ENCODE data around the gene CXCR6.

CXCR6 gene

DNA sequence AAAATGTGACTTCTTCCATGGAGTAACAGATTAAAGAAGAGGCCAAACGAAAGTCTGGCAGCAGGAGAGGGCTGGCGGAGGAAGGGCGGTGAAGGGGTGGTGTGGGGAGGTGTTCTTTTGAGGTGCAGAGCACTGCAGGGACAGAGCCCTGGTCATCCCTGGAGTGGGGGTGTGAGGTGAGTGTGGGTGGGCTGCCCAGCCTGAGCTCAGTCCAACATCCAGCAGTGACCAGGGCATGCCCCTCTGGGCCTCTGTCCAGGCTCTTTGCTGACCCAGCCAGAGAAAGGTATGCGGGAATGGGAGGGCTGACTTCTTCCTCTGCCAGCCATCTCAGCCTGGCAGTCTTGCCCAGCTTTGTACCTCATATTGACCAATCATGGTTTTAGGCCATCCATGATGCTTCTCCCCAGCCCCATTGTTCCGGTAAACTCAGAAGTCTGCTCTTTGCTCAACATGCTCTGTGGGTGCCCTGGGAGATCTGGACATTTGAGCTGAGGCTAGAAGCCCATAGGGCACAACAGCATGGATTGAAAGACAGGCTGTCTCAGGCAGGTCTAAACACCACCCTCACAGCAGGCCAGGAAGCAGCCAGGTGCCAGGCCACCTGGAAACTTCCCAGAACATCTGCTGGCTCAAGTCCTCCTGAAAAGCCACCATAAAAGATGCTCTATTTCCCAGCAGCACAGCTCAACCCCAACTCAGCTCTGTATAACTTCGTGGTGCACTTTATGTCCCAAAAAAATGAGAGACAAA, 25.9 kb upstream of the CXCR6 start:
- POLR2A ChIA-PET = no interaction called here
- CTCF ChIA-PET = interaction anchor here (1.0 to 1.3 kb wide), 3 partner anchors 9 to 21 kb away, joined by 3 to 11 read pairs (median 3); no protein-coding TSS in a partner anchor
- TF ChIP-seq, protein P1, sequence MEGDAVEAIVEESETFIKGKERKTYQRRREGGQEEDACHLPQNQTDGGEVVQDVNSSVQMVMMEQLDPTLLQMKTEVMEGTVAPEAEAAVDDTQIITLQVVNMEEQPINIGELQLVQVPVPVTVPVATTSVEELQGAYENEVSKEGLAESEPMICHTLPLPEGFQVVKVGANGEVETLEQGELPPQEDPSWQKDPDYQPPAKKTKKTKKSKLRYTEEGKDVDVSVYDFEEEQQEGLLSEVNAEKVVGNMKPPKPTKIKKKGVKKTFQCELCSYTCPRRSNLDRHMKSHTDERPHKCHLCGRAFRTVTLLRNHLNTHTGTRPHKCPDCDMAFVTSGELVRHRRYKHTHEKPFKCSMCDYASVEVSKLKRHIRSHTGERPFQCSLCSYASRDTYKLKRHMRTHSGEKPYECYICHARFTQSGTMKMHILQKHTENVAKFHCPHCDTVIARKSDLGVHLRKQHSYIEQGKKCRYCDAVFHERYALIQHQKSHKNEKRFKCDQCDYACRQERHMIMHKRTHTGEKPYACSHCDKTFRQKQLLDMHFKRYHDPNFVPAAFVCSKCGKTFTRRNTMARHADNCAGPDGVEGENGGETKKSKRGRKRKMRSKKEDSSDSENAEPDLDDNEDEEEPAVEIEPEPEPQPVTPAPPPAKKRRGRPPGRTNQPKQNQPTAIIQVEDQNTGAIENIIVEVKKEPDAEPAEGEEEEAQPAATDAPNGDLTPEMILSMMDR (IDR thresholded peaks at IDR 0.05; ENCODE audit: control extremely low read depth, extremely low read depth, low read depth, missing control alignments) = no peak
- DNase-seq (ENCODE audit: extremely low spot score) = no peak

DNA sequence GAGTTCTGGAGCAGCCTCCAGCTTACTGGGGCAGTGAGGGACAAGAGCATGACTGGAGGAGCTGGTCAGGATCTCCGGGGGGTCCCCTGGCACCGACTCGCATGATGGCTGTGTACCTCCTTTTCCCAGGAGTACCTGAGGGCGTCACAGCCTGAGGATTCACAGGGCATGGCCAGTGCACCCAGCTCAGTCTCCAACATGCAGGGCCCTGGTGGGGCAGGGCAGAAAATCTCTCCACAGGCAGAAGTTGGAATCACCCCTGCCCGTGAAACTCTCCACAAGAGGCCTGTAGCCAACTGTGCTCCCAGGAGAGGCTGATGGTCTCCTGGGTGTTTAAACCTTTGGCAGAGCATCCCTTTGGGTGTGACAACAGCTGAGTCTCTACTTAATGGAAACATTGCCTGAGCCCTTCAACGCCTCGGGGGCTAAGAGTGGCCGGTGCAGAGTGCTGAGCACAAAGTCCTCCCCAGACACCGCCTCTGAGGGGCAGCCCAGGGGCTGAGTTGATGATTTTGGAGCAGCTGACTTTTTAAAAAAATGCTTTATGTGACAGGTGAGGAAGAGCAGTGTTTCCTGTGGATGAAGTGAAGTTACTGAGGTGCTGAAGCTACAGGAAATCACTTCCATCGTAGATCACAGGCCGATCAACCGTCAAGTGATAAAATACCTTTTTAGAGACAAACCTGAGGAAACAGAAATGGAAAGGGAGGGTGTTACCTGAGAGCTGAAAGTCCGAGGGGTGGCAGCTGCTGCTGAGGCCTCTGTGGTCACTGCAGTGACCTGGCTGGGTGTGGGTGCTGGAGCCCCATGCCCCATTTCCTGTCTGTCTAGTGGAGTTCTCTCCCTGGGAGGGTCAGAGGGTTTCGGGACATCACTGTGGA, 21.9 kb upstream of the CXCR6 start:
- TF ChIP-seq, protein P1 (IDR thresholded peaks at IDR 0.05; ENCODE audit: control extremely low read depth, extremely low read depth, low read depth, missing control alignments) = no peak
- POLR2A ChIA-PET = no interaction called here
- DNase-seq (ENCODE audit: extremely low spot score) = no peak
- CTCF ChIA-PET = interaction anchor here (1.0 to 5.3 kb wide), 18 partner anchors 8 to 411 kb away, joined by 3 to 39 read pairs (median 4); no protein-coding TSS in a partner anchor

DNA sequence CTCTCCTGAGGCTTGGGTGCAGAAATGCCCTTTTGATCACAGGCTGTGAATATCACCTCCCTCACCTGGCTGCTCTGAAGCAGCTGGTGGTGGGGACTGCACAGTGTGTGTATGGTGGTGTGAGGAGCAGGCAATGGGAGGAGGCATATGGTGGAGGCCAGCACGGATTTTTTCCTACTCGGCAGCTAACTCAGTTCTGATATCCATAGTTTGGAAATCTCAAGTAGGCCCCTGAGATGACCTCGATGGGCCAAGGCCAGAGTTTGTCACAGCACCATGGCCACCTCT, 21.3 kb upstream of the CXCR6 start:
- POLR2A ChIA-PET = no interaction called here
- TF ChIP-seq, protein P1 (IDR thresholded peaks at IDR 0.05; ENCODE audit: control extremely low read depth, extremely low read depth, low read depth, missing control alignments) = no peak
- CTCF ChIA-PET = interaction anchor here (1.0 to 5.3 kb wide), 7 partner anchors 10 to 411 kb away, joined by 4 to 38 read pairs (median 9); no protein-coding TSS in a partner anchor

DNA sequence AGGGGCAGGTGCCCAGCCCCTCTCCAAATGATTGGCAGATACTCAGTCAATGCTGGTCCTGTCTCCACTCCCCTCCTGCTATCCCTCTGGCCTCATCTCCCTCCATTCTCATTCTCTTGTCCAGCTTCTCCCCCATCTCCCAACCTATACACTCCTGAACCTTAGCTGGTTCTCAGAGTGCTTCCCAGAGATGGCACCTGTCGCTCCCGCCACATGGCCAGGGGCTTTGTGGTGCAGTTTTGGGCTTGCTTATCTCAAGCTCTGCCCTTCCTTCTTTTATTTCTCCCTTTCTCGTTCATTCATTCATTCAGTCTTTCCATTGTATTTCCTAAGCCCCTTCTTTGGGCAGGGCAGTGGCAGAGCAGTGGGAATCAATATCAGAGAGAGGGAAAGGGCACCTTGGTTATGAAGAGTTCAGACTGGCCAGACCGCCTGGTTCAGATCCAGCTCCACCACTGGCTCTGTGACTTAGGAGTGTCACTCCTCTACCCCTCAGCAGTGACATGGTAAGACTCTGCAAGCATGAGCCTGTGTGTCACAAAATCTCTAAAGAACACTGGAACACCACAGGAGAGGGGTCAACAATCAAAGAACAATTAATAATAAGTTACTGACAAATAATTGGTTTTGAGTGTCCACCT, 20.2 kb upstream of the CXCR6 start:
- POLR2A ChIA-PET = no interaction called here
- DNase-seq (ENCODE audit: extremely low spot score) = no peak
- TF ChIP-seq, protein P1 (IDR thresholded peaks at IDR 0.05; ENCODE audit: control extremely low read depth, extremely low read depth, low read depth, missing control alignments) = no peak

More for the DNA sequence above, 21.3 kb upstream of the CXCR6 start:
- no peak for DNase-seq (ENCODE audit: extremely low spot score)

DNA sequence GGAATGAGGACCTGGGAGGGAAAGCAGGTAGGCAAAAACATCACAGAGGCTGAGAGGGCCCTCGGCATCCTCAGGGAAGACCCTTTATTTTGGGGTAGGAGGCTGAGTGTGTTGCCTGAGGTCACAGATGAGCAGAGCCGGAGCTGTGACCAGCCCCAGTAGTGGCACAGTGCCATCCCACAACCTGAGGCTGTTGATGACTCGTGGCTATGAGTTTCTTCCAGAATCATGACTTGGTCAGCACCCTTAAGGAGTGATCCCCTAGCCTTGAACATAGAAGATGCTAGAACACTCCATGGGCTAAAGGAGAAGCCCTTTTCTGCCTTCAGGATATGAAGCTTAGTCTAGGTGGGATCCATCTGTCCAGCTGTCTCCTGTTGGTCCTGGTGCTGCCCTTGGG, 19.5 kb upstream of the CXCR6 start:
- POLR2A ChIA-PET = no interaction called here
- CTCF ChIA-PET = interaction anchor here (0.6 to 12.5 kb wide), 8 partner anchors 9 to 246 kb away, joined by 3 to 99 read pairs (median 4); no protein-coding TSS in a partner anchor
- no peak for DNase-seq (ENCODE audit: extremely low spot score)
- TF ChIP-seq, protein P1 (IDR thresholded peaks at IDR 0.05; ENCODE audit: control extremely low read depth, extremely low read depth, low read depth, missing control alignments) = no peak

More for the DNA sequence above, 20.2 kb upstream of the CXCR6 start:
- CTCF ChIA-PET = interaction anchor here (0.8 to 12.5 kb wide), 6 partner anchors 9 to 245 kb away, joined by 3 to 99 read pairs (median 14); no protein-coding TSS in a partner anchor

DNA sequence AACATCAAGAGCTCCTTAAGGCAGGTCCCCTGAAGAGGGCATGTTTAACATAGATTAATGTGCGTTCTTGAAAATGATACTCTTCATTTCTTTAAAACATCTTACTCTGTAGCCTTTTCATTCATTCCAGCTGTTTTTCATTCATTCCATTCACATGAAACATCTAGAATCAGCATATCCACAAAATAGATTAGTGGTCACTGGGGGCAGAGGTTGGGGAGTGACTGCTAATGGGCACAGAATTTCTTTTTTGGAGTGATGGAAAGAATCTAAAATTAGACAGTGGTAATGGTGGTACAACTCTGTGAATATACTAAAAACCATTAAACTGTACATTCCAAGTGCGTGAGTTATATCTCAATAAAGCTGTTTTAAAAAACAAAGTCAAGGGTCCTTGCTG, 15.4 kb upstream of the CXCR6 start:
- DNase-seq (ENCODE audit: extremely low spot score) = no peak
- TF ChIP-seq, protein P1 (IDR thresholded peaks at IDR 0.05; ENCODE audit: control extremely low read depth, extremely low read depth, low read depth, missing control alignments) = no peak
- POLR2A ChIA-PET = no interaction called here
- CTCF ChIA-PET = interaction anchor here (1.1 to 12.5 kb wide), 15 partner anchors 8 to 166 kb away, joined by 3 to 155 read pairs (median 15); partner anchors contain the start of genes CXCR6 and LZTFL1
